Endothelial cell of umbilical vein (primary cell): ENCODE data around the gene KRTAP4-8. TPM values are rescaled to one million over a fixed set of nuclear protein-coding genes. Genes with fewer than 3 reads are reported as not detected.
"Not testable (repeated sequence)": the region's sequence is repeated elsewhere in the genome, so short reads cannot be mapped to it uniquely, and the experiment has no call there.

Source experiments
- BruUV-seq: library from RNA; stranded (reverse); fragments of 400-500 nt; replicated peaks from 2 replicates; lab custom pipeline; 2021; lab: Mats Ljungman, UMichigan
- CTCF ChIA-PET: fragments of 300-600, 350-600 bp; sonication (Branson Sonifier 250); formaldehyde crosslinking; loops from one replicate; lab custom pipeline; 2021; ENCODE audit warnings: antibody characterized with exemption, inconsistent platforms; lab: Charles Lee
- POLR2A ChIA-PET: fragments of 300-600, 350-600 bp; sonication (Branson Sonifier 250); formaldehyde crosslinking; loops from one replicate; lab custom pipeline; 2021; ENCODE audit warnings: antibody characterized with exemption, inconsistent platforms; lab: Charles Lee
- DNase-seq: peaks from one replicate; pipeline ENCODE4 v3.0.0-alpha.2; 2011; ENCODE audit warnings: low read depth, low spot score
- FAIRE-seq: peaks from 2 replicates; lab custom pipeline; 2011; peaks lifted over from hg19 to GRCh38; lab: Jason Lieb, UNC
- H2AFZ ChIP-seq: 2 replicates; pipeline ENCODE4 v1.6.0; 2012; ENCODE audit warnings: low read depth, low read length, control low read depth, inconsistent platforms
- H3K27ac ChIP-seq: 2 replicates; pipeline ENCODE4 v1.5.1; 2011; ENCODE audit warnings: low read depth, mild to moderate bottlenecking, control low read depth, low read length, moderate library complexity; ENCODE audit not compliant: insufficient read depth
- H3K27me3 ChIP-seq, 2 experiments: 2 replicates each; pipeline versions ENCODE4 v1.6.0 to v1.6.1; 2011; ENCODE audit warnings: low read length in 2 of 2, mixed read lengths in 1 of 2; ENCODE audit not compliant: control insufficient read depth in 2 of 2, insufficient read depth in 2 of 2
- H3K36me3 ChIP-seq, 2 experiments: 2 replicates in 1 of 2; 3 replicates in 1 of 2; pipeline ENCODE4 v1.5.1; 2011; ENCODE audit warnings: low read length in 2 of 2, mild to moderate bottlenecking in 1 of 2, moderate library complexity in 1 of 2; ENCODE audit not compliant: control insufficient read depth in 2 of 2, insufficient read depth in 2 of 2; ENCODE audit errors: extremely low read depth in 1 of 2
- H3K4me1 ChIP-seq: 3 replicates; pipeline ENCODE4 v1.5.1; 2011; ENCODE audit warnings: mild to moderate bottlenecking, low read length; ENCODE audit not compliant: control insufficient read depth, insufficient read depth; ENCODE audit errors: extremely low read depth
- H3K4me2 ChIP-seq: 2 replicates; pipeline ENCODE4 v1.6.1; 2011; ENCODE audit warnings: low read length, control low read depth, mixed read lengths; ENCODE audit not compliant: insufficient read depth
- H3K4me3 ChIP-seq, 3 experiments: fragments of 200-600 bp in 1 of 3; sonication (generic), shearing (Covaris generic) in 1 of 3; replicated peaks in 1 of 3; 2 replicates each; pipeline ENCODE4 v1.5.1; 2011 to 2016; ENCODE audit warnings: control low read depth in 3 of 3, low read length in 3 of 3, mild to moderate bottlenecking in 2 of 3, inconsistent platforms in 1 of 3, low read depth in 1 of 3, moderate library complexity in 1 of 3; ENCODE audit not compliant: insufficient read depth in 1 of 3
- H3K79me2 ChIP-seq: 2 replicates; pipeline ENCODE4 v1.6.0; 2012; ENCODE audit warnings: low read length, inconsistent platforms; ENCODE audit not compliant: control insufficient read depth, insufficient read depth
- H3K9ac ChIP-seq: replicated peaks from 2 replicates; pipeline ENCODE3; 2011; ENCODE audit warnings: low read length, control low read depth; ENCODE audit not compliant: insufficient read depth; ENCODE audit errors: extremely low read depth
- H3K9me1 ChIP-seq: replicated peaks from 3 replicates; pipeline ENCODE4 v1.6.0; 2011; ENCODE audit warnings: mild to moderate bottlenecking, low read length; ENCODE audit not compliant: control insufficient read depth, insufficient read depth; ENCODE audit errors: extremely low read depth
- H3K9me3 ChIP-seq: replicated peaks from 2 replicates; pipeline ENCODE4 v1.5.1; 2012; ENCODE audit warnings: low read length, inconsistent platforms; ENCODE audit not compliant: control insufficient read depth, insufficient read depth
- H4K20me1 ChIP-seq: replicated peaks from 2 replicates; pipeline ENCODE3; 2011; ENCODE audit warnings: mild to moderate bottlenecking, low read length; ENCODE audit not compliant: control insufficient read depth, insufficient read depth; ENCODE audit errors: extremely low read depth
- EZH2 ChIP-seq: IDR thresholded peaks from 2 replicates; pipeline ENCODE4 v1.6.1; 2012; ENCODE audit warnings: borderline replicate concordance, low read depth, mild to moderate bottlenecking, moderate library complexity, low read length, inconsistent platforms; ENCODE audit not compliant: severe bottlenecking
- FOS ChIP-seq: IDR thresholded peaks from 2 replicates; pipeline ENCODE4 v1.6.1; 2011; ENCODE audit warnings: mild to moderate bottlenecking, low read length, moderate library complexity, borderline replicate concordance; ENCODE audit not compliant: insufficient read depth
- GATA2 ChIP-seq: IDR thresholded peaks from 2 replicates; pipeline ENCODE4 v1.7.0; 2011; ENCODE audit warnings: low read depth, mild to moderate bottlenecking, moderate library complexity, mixed read lengths, low read length; ENCODE audit not compliant: insufficient read length, insufficient read depth
- JUN ChIP-seq: IDR thresholded peaks from 2 replicates; pipeline ENCODE4 v1.6.1; 2011; ENCODE audit warnings: borderline replicate concordance, low read depth; ENCODE audit not compliant: insufficient read length, insufficient read depth
- MYC ChIP-seq: IDR thresholded peaks from one replicate; pipeline ENCODE4 v1.6.1; 2011; ENCODE audit warnings: mild to moderate bottlenecking, low read depth, low read length
- POLR2A ChIP-seq: IDR thresholded peaks from 2 replicates; pipeline ENCODE4 v1.6.1; 2012; ENCODE audit warnings: low read depth, mild to moderate bottlenecking, control low read depth, low read length
- POLR2AphosphoS5 ChIP-seq: IDR thresholded peaks from 2 replicates; pipeline ENCODE4 v1.6.1; 2012; ENCODE audit warnings: low read depth, mild to moderate bottlenecking, control low read depth, low read length, moderate library complexity; ENCODE audit not compliant: insufficient read depth
- dilution Hi-C: fragments of 300-500 bp; cut with MboI; formaldehyde crosslinking; loops from one replicate; pipeline ENCODE4 v1.15.0; 2019; ENCODE audit warnings: low sequenced_read_pairs; ENCODE audit not compliant: extremely low pct_ligation_motif_present
- intact Hi-C: fragments of 100-400 bp; cut with micrococcal nuclease; formaldehyde crosslinking; loops from one replicate; pipeline ENCODE4 v1.10.0; 2022
- polyA plus RNA-seq, 4 experiments: library from polyadenylated mRNA; depleted of rRNA in 3 of 4; stranded (reverse) in 3 of 4; unstranded in 1 of 4; fragments of >200 nt; gene quantifications; 2 replicates each; pipeline versions ENCODE4 v1.2.1 to v1.2.3, GENCODE V29; 2011 to 2012; ENCODE audit warnings: missing spikeins in 1 of 4
- total RNA-seq: library from RNA; stranded (reverse); gene quantifications from 2 replicates; pipeline ENCODE4 v1.2.3, GENCODE V29; 2021
- TF ChIP-seq, protein P1 (sequence below): IDR thresholded peaks from 2 replicates; pipeline ENCODE4 v1.6.1; 2011; ENCODE audit not compliant: insufficient read depth, insufficient read length
- TF ChIP-seq, protein P2 (sequence below), 2 donors: IDR thresholded peaks; 1 replicate in 1 of 2; 2 replicates in 1 of 2; pipeline ENCODE4 v1.5.1; 2011; ENCODE audit warnings: low read length in 2 of 2, mild to moderate bottlenecking in 2 of 2, moderate library complexity in 2 of 2, control low read depth in 1 of 2, inconsistent platforms in 1 of 2, low read depth in 1 of 2; ENCODE audit not compliant: insufficient read depth in 1 of 2; ENCODE audit errors: extremely low read depth in 1 of 2

KRTAP4-8 gene
- total and polyA plus RNA-seq, 2 donors (not counting 3 experiments of a cell fraction or from before 2014, with no cell fraction given), result not detected

DNA sequence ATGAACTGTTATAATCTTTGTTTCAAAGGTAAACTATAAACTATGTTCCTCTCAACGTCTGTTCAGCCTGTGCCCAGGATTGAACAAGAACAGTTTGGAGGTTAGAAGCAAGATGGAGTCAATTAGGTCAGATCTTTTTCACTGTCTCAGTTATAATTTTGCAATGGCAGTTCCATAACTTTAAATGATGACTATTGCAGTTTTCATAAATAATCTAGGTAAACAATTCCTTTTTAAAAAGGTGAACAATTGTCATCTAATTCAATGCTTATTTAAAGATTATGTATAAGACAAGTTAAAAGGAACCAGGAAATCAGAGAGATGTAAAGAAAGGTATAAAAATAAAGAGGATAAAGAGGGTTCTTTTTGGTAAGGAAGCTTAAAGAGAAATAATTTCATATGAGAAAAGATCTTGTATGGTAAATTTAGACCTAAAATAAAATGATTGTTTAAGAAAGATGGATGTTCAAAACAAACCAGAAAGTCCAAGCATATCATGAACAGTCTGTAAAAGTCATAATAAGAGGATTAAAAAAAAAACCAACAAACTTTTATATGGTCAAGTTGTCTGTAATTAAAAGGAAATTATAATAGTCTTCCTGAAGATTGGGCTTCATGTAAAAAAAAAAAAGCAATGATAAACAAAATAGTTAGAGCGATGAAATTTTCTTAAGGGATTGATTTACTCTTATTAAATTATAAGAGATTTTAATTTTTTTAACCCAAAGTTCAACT is 13.4 kb upstream of the KRTAP4-8 start:
- H3K9me1 ChIP-seq, result no peaks in the 10 kb centered on the region
- DNase-seq, result no peak
- no peaks in the 10 kb centered on the region for H3K4me1 ChIP-seq
- ChIA-PET CTCF (no interaction called here), POLR2A (no interaction called here)
- no peak overlapping the region for H3K27ac ChIP-seq
- H3K36me3 ChIP-seq, result no peaks in the 10 kb centered on the region
- no peak overlapping the region for H3K9ac ChIP-seq
- no peaks in the 10 kb centered on the region for H3K79me2 ChIP-seq
- no peak for FAIRE-seq
- H4K20me1 ChIP-seq, result no peaks in the 10 kb centered on the region
- H2AFZ ChIP-seq, result no peak overlapping the region
- no peak for TF ChIP-seq GATA2
- TF ChIP-seq, protein P1, sequence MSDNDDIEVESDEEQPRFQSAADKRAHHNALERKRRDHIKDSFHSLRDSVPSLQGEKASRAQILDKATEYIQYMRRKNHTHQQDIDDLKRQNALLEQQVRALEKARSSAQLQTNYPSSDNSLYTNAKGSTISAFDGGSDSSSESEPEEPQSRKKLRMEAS, result no peak
- TF ChIP-seq FOS, result no peak
- TF ChIP-seq POLR2A, result no peak
- no peak for TF ChIP-seq EZH2
- TF ChIP-seq MYC, result no peak
- TF ChIP-seq, protein P2, sequence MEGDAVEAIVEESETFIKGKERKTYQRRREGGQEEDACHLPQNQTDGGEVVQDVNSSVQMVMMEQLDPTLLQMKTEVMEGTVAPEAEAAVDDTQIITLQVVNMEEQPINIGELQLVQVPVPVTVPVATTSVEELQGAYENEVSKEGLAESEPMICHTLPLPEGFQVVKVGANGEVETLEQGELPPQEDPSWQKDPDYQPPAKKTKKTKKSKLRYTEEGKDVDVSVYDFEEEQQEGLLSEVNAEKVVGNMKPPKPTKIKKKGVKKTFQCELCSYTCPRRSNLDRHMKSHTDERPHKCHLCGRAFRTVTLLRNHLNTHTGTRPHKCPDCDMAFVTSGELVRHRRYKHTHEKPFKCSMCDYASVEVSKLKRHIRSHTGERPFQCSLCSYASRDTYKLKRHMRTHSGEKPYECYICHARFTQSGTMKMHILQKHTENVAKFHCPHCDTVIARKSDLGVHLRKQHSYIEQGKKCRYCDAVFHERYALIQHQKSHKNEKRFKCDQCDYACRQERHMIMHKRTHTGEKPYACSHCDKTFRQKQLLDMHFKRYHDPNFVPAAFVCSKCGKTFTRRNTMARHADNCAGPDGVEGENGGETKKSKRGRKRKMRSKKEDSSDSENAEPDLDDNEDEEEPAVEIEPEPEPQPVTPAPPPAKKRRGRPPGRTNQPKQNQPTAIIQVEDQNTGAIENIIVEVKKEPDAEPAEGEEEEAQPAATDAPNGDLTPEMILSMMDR (IDR thresholded peaks at IDR 0.05; ENCODE audit: extremely low read depth in 1 of 2, insufficient read depth in 1 of 2, low read depth in 1 of 2, low read length in 2 of 2), result no peak
- no peak for TF ChIP-seq JUN
- no peak for TF ChIP-seq POLR2AphosphoS5
- H3K27me3 ChIP-seq, result peaks cover 0 to 5% of the 10 kb centered on the region in 2 experiments
- dilution Hi-C loops, result no loop called here
- no peak overlapping the region for H3K4me3 ChIP-seq
- no peaks in the 10 kb centered on the region for H3K9me3 ChIP-seq
- intact Hi-C loops, result no loop called here
- BruUV-seq, result no TSS peak
- H3K4me2 ChIP-seq, result no peak overlapping the region

DNA sequence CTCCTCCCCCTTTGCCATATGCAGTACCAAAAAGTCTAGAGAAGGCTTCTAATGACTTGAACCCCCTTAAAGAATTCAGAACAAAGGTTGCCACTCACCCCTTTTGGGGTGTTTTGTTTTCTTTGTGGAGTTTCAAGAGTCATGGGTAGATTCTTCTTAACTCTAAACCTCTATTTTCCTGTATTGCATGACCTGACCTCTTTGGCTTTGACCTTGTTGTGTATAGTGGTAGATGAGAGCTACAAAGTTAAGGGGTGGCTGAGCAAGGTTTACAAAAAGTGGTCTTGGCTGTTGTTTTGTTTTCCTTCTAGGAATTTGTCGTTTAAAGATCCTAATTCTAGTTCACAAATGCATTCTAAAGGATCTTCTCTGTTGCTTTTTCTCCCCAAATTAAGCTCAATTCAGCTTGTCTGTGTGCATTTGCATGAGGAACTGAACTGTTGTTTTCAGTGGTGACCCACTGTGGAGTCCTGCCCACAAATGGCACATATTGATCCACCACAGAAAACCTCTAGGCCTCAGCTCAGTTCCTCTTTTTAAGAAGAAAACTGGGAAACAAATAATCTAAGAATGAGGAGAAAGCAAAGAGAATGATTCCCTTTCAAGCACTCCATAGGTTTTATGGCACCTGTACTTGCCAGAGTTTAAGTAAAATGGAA is 10.9 kb upstream of the KRTAP4-8 start:
- H3K27me3 ChIP-seq, H3K79me2 ChIP-seq, H3K9me3 ChIP-seq, DNase-seq, dilution Hi-C loops, H3K4me1 ChIP-seq, H3K36me3 ChIP-seq, FAIRE-seq, POLR2A ChIA-PET, H3K9me1 ChIP-seq, H3K4me2 ChIP-seq, H4K20me1 ChIP-seq, intact Hi-C loops, BruUV-seq, H2AFZ ChIP-seq, H3K9ac ChIP-seq, H3K4me3 ChIP-seq, H3K27ac ChIP-seq: not testable (repeated sequence)
- CTCF ChIA-PET, result interaction anchor here (1.6 kb wide), 1 partner anchor 50 kb away, joined by 3 read pairs; the partner anchor contains the start of gene KRTAP2-3
